NT2/D1 (cell line): ENCODE results near the gene CYP24A1.

Experiments used
- DNase-seq: peaks from one replicate; pipeline ENCODE4 v3.0.0-alpha.2; 2011; ENCODE audit warnings: low read depth, low spot score
- H3K27me3 ChIP-seq: 2 replicates; pipeline ENCODE4 v1.6.0; 2011; ENCODE audit warnings: mild to moderate bottlenecking; ENCODE audit not compliant: insufficient read length, insufficient read depth
- H3K36me3 ChIP-seq: 2 replicates; pipeline ENCODE4 v1.6.1; 2011; ENCODE audit warnings: mild to moderate bottlenecking, low read length, mixed read lengths; ENCODE audit not compliant: insufficient read depth, insufficient read length
- H3K4me1 ChIP-seq: 2 replicates; pipeline ENCODE4 v1.5.1; 2011; ENCODE audit not compliant: insufficient read depth, insufficient read length
- H3K4me3 ChIP-seq: 2 replicates; pipeline ENCODE4 v1.5.1; 2011; ENCODE audit warnings: low read depth; ENCODE audit not compliant: insufficient read length
- H3K9ac ChIP-seq: 2 replicates; pipeline ENCODE4 v1.6.0; 2011; ENCODE audit warnings: low read depth; ENCODE audit not compliant: insufficient read length
- H3K9me3 ChIP-seq: 2 replicates; pipeline ENCODE4 v1.5.1; 2011; ENCODE audit warnings: mild to moderate bottlenecking, low read length; ENCODE audit not compliant: insufficient read depth
- SUZ12 ChIP-seq: IDR thresholded peaks from 2 replicates; pipeline ENCODE4 v1.6.1; 2011; ENCODE audit not compliant: insufficient read length, insufficient read depth; ENCODE audit errors: extremely low read depth
- YY1 ChIP-seq: IDR thresholded peaks from 2 replicates; pipeline ENCODE4 v1.6.1; 2011; ENCODE audit not compliant: insufficient read length, insufficient read depth
- ZNF274 ChIP-seq: IDR thresholded peaks from 2 replicates; pipeline ENCODE4 v1.6.1; 2011; ENCODE audit warnings: mild to moderate bottlenecking, low read depth, low read length

CYP24A1 gene

GRCh38 chr20:54200487-54201267 is 26.9 kb upstream of the CYP24A1 start:
- no peaks in the 10 kb centered on the region for H3K36me3 ChIP-seq

DNA sequence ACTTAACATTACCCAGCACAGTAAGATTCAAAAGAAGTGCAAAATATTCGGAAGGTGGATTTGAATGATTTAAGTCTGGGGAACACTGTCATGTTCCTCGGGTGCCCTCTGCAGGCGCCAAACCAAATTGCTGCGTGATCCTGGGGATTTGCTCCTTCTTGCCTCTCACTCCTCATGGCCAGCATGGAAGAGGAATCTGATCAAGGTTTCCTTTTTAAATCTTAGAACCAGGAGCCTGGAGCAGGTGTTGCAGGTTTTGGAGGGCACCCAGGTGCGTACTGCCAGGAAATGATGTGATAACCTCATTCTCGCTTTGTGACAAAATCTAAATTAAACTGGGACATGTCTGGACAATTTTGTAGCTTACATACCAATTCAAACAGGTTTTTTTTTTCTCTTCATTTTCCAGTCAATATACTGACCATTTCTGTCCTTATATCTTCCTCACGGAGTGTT is 26.0 kb upstream of the CYP24A1 start:
- no peaks in the 10 kb centered on the region for H3K27me3 ChIP-seq
- no peaks in the 10 kb centered on the region for H3K4me1 ChIP-seq
- no peak for TF ChIP-seq ZNF274
- TF ChIP-seq YY1, result no peak
- TF ChIP-seq SUZ12, result no peak
- H3K36me3 ChIP-seq, result no peaks in the 10 kb centered on the region
- peak; percentile 80 for DNase-seq
- no peak overlapping the region for H3K4me3 ChIP-seq
- no peaks in the 10 kb centered on the region for H3K9me3 ChIP-seq
- H3K9ac ChIP-seq, result no peak overlapping the region

More at GRCh38 chr20:54200487-54201267, 26.9 kb upstream of the CYP24A1 start:
- Histone ChIP-seq H3K27me3 (no peaks in the 10 kb centered on the region), H3K4me3 (no peak overlapping the region), H3K9me3 (no peaks in the 10 kb centered on the region), H3K9ac (no peak overlapping the region), H3K4me1 (no peaks in the 10 kb centered on the region)
- TF ChIP-seq YY1 (no peak), SUZ12 (no peak), ZNF274 (no peak)
- DNase-seq, result no peak

DNA sequence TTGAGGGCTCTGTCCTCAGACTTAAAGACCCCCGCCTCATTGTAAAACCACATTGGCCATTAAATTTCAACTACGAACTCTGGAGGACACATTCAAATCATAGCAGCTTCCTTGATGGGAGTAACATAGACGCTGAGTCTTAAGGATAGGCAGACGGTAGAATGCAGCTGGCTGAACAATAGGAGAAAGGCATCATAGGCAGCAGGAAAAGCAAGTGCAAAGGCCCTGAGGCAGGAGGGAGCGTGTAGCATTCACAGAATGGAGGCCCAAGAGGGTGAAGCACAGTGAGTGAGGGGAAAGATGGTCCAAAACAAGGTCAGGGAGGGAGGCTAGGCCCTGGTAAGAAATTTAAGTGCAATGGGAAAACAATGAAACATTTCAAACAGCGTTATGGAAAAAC is 25.5 kb upstream of the CYP24A1 start:
- Histone ChIP-seq H3K4me3 (no peak overlapping the region), H3K4me1 (no peaks in the 10 kb centered on the region), H3K27me3 (no peaks in the 10 kb centered on the region), H3K36me3 (no peaks in the 10 kb centered on the region), H3K9ac (no peak overlapping the region), H3K9me3 (no peaks in the 10 kb centered on the region)
- DNase-seq, result no peak
- TF ChIP-seq SUZ12 (no peak), ZNF274 (no peak), YY1 (no peak)

DNA sequence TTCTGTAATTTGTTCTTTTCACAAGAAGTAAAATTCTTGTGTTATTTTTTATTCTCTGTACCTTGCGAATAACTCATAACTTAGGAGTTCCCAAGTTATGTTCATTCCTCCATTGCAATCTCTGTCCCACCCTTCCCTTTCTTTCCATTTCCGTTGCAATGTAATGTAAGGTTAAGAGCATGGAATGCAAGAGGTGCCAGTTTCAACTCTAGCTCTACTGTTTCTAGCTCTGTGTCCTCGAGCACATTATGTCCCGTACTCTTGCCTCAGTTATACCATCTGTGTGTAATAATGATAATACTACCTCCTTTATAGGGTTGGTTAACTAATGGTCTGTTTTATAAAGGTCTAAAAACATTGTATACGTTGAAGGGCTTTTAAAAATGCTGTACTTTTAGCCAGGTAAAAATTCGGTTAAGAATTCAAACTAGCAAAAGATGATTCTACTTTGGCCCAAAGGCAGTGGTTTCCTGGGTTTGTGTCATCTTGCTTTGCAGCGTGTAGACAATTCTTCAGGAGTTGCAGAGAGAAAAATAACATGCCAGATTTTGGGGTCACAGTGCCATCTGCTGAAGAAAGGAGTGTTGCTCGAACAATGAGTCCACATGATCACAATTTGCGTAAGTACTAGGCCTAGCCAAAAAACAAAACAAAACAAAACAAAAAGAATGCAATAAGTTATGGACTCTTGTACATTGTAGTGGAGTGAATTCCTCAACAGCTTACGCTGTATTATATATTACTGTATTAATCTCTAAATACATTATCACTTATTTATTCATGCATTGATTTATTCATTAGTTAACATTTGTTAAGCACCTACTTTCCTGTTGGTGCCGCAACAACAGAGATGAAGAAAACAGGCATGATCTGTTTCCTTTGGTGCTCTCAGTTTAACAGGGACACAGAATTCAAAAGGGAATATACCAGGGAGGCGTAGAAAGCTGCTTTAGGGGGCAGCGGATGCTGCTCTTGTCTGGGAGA is 24.1 kb upstream of the CYP24A1 start:
- no peaks in the 10 kb centered on the region for H3K9me3 ChIP-seq
- DNase-seq, result no peak
- no peak for TF ChIP-seq ZNF274
- no peak for TF ChIP-seq SUZ12
- no peak for TF ChIP-seq YY1

DNA sequence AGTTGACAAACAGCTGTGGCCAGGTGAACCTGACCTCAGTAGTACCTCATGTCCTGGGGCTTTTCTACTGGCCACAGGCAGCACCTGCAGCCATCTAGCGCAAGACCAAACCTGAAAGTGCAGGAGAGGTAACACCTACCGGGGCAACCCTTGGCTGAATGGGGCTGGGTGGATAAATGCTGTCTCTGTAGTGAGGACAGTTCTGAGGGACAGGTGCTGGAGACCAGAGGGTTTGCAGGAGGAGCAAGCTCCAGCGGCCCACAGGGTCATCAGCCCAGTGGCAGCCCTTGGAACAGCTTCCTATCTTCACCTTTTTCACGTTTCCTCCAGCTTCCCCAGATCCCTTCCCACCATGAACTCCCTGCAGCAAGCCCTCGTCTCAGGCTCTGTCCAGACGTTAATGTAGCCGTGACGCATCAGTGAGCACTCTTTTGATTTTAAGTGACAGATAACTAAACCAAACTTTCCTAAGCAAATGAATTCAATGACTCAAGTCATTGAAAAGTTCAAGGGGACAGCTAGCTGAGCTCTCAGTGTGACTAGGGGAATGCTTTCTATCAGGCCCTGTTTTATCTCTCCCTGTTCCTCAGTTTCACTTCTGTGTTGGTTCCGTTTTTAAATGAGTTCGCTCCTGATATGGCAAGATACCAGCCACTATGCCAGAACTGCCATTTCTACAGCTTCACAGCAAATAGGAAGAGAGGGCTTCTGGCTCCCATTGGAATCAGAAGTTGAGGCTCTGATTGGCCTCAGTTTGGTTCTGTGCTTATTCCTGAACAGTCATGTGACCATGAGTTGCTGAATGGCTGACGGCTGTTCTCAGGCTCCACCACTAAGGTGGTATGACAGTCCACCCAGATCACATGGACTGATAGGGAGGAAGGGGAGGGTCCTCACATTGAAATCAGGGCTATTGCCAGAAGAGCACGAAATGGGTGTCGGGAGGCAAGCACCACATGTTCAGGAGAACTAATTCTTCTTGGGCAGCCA is 22.0 kb upstream of the CYP24A1 start:
- TF ChIP-seq SUZ12 (no peak), ZNF274 (no peak), YY1 (no peak)
- Histone ChIP-seq H3K9ac (no peak overlapping the region), H3K4me1 (no peaks in the 10 kb centered on the region), H3K36me3 (no peaks in the 10 kb centered on the region), H3K4me3 (no peak overlapping the region), H3K9me3 (no peaks in the 10 kb centered on the region), H3K27me3 (no peaks in the 10 kb centered on the region)
- no peak for DNase-seq

More for the DNA sequence above, 24.1 kb upstream of the CYP24A1 start:
- Histone ChIP-seq H3K4me1 (no peaks in the 10 kb centered on the region), H3K36me3 (no peaks in the 10 kb centered on the region), H3K4me3 (no peak overlapping the region), H3K27me3 (no peaks in the 10 kb centered on the region), H3K9ac (no peak overlapping the region)

DNA sequence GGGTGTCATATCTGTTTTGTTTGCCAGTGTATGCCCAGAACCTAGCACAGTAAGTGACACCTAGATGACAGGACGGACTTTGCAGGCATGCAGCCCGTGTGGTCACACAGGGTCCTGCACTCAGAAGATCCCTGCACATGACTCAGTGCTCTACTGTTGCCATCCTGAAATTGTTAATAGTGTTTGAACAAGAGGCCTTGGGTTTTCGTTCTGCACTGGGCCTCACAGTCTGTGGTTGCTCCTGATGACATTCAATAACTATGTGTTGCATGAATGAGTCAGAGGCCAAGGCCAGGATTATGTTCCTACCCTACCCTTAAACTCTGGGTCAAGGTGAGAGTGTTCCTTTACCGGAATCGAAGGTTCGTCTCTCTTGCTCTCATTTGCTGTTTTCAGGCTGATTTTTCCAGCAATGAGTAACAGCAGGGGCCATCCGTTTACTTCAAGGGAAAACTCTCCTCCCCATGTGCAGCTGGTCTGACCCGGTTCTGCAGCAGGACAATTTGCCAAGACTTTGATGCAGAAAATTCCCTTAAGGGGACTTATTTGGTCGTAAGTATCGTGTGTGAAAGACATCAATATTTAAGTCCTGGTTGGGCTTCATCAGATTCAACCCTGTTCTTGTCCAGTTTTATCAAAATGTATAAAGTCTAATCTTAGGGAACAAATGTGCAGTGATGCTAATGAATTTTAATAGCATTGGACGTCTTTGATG is 21.1 kb upstream of the CYP24A1 start:
- no peak for DNase-seq
- Histone ChIP-seq H3K4me1 (no peaks in the 10 kb centered on the region), H3K9ac (no peak overlapping the region)

More for the DNA sequence above, 21.1 kb upstream of the CYP24A1 start:
- Histone ChIP-seq H3K4me3 (no peak overlapping the region), H3K9me3 (no peaks in the 10 kb centered on the region), H3K27me3 (no peaks in the 10 kb centered on the region), H3K36me3 (no peaks in the 10 kb centered on the region)
- TF ChIP-seq ZNF274 (no peak), YY1 (no peak), SUZ12 (no peak)
